ENCODE measurements around the gene TRIM14. TPM values are rescaled to one million over a fixed set of nuclear protein-coding genes. Genes with fewer than 3 reads are reported as not detected.

TRIM14 gene
- total and polyA plus RNA-seq, 10 of the 15 experiments (the other 5 are each of a cell fraction or from before 2014, with no cell fraction given) = 8.6 to 53.3 (median 35.7) TPM

GRCh38 chr9:98024702-98025101 lies 94.3 kb downstream of the TRIM14 start (continued):
- TF ChIP-seq MTA3 (IDR thresholded peaks at IDR 0.05; ENCODE audit: borderline replicate concordance, low read length) (no peak), ZNF384 (IDR thresholded peaks at IDR 0.05; ENCODE audit: borderline replicate concordance, low read depth, low read length) (no peak), BRCA1 (IDR thresholded peaks at IDR 0.05; ENCODE audit: low read depth, low read length) (no peak)

DNA sequence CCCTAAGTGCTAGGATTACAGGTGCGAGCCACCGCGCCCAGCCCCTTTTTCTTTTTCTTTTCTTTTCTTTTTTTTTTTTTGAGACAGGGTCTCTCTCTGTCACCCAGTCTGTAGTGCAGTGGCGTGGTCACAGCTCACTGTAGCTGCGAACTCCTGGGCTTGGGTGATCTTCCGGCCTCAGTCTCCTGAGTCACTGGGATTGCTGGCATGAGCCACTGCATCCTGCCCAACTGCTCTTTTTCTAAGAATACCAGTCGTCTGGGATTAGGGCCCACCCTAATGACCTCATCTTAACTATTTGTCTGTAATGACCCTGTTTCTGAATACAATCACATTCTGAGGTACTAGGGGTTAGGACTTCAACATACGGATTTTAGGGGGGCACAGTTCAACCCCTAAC lies 96.6 kb downstream of the TRIM14 start:
- POLR2A ChIA-PET = no interaction called here
- CTCF ChIA-PET = interaction anchor here (2.2 kb wide), 1 partner anchor 99 kb away, joined by 8 read pairs; no protein-coding TSS in a partner anchor
- in situ Hi-C loops (cut with MboI) (no loop called here), intact Hi-C loops (cut with micrococcal nuclease; ENCODE audit: unreplicated experiment) (no loop called here)
- Histone ChIP-seq H2AFZ (ENCODE audit: control insufficient read depth, low read depth, low read length) (no peak overlapping the region), H3K9me3 (replicated peaks; ENCODE audit: control insufficient read depth, insufficient read depth, low read length) (no peaks in the 10 kb centered on the region), H3K27me3 (replicated peaks in 1 of 2; ENCODE audit: control insufficient read depth in 2 of 2, insufficient read depth in 2 of 2, low read length in 1 of 2) (no peaks in the 10 kb centered on the region), H3K79me2 (ENCODE audit: control insufficient read depth, insufficient read depth, low read length) (no peaks in the 10 kb centered on the region), H3K4me3 (no peak overlapping the region), H3K9ac (ENCODE audit: control insufficient read depth, insufficient read depth, low read length) (no peak overlapping the region), H3K4me1 (ENCODE audit: control insufficient read depth, insufficient read depth, low read length) (no peaks in the 10 kb centered on the region), H3K36me3 (ENCODE audit: control insufficient read depth in 2 of 2, insufficient read depth in 2 of 2, low read length in 1 of 2) (peaks cover 8 to 11% of the 10 kb centered on the region in 2 experiments; a peak in 3 of 4 replicates), H4K20me1 (ENCODE audit: control insufficient read depth, insufficient read depth) (no peaks in the 10 kb centered on the region), H3K27ac (ENCODE audit: control insufficient read depth, insufficient read depth) (no peak overlapping the region), H3K4me2 (ENCODE audit: control insufficient read depth, insufficient read depth) (no peak overlapping the region)
- RAD21 ChIA-PET (ENCODE audit: unreplicated experiment) = no interaction called here
- 92% methylated on average over 8 of the region's 8 CpGs for WGBS (ENCODE audit: insufficient coverage, insufficient replicate concordance, low lambda C conversion rate, missing lambda C conversion rate)
- SMC1A ChIA-PET (ENCODE audit: uncharacterized antibody, unreplicated experiment) = interaction anchor here (0.6 kb wide), 1 partner anchor 9 kb away, joined by 3 read pairs; no protein-coding TSS in a partner anchor
- FAIRE-seq = no peak
- BruUV-seq (replicated peaks) = no TSS peak
- ATAC-seq = no peak
- no peak for DNase-seq (ENCODE audit: low read depth, low spot score)
- TF ChIP-seq, protein P1, sequence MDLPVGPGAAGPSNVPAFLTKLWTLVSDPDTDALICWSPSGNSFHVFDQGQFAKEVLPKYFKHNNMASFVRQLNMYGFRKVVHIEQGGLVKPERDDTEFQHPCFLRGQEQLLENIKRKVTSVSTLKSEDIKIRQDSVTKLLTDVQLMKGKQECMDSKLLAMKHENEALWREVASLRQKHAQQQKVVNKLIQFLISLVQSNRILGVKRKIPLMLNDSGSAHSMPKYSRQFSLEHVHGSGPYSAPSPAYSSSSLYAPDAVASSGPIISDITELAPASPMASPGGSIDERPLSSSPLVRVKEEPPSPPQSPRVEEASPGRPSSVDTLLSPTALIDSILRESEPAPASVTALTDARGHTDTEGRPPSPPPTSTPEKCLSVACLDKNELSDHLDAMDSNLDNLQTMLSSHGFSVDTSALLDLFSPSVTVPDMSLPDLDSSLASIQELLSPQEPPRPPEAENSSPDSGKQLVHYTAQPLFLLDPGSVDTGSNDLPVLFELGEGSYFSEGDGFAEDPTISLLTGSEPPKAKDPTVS (IDR thresholded peaks at IDR 0.05; ENCODE audit: low read depth, low read length) = no peak
- TF ChIP-seq CEBPZ (IDR thresholded peaks at IDR 0.05; ENCODE audit: low read depth, low read length) (no peak), LARP7 (IDR thresholded peaks at IDR 0.05) (no peak), TCF12 (IDR thresholded peaks at IDR 0.05; ENCODE audit: low read depth, low read length) (no peak), ZNF217 (IDR thresholded peaks at IDR 0.05) (no peak), POLR2AphosphoS2 (IDR thresholded peaks at IDR 0.05; ENCODE audit: low read depth, low read length) (no peak), ZBED1 (IDR thresholded peaks at IDR 0.05; ENCODE audit: borderline replicate concordance) (no peak), ETV6 (conservative IDR thresholded peaks at IDR 0.05 in 1 of 2, IDR thresholded peaks at IDR 0.05 in 1 of 2; ENCODE audit: borderline replicate concordance in 1 of 2, low read depth in 1 of 2) (no peak), NR2C2 (IDR thresholded peaks at IDR 0.05; ENCODE audit: borderline replicate concordance, control insufficient read depth, insufficient read length, low read depth) (no peak), ZNF687 (IDR thresholded peaks at IDR 0.05) (no peak)
